ENCODE data around the gene TMEM220. TPM values are rescaled to one million over a fixed set of nuclear protein-coding genes. Genes with fewer than 3 reads are reported as not detected.

Gene TMEM220
- total RNA-seq, 3 donors from 2014 or later (not counting 1 experiment from before 2014, with no cell fraction given), result 0.97 to 2.2 (median 1.4) TPM

DNA sequence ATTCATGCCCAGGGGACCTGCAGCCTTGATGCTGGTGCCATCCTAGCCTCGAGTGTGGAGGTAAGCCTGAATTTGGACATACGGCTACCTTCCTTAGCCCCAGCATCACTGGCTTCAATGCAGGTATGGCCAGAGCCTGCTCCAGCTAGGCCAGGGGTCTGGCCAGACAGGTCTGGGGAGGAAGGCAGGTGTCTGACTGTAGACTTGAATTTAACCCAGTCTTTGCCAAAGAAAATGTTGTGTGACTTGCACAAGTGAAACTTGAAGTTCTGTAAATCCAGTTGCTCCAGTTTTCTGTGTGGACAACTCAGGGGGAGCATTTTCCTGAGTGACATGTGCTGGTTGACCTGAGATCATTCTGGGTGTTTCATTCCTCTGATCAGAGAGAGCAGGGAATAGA lies 41.3 kb upstream of the TMEM220 start:
- Mint-ChIP-seq H3K9me3 (no peaks in the 10 kb centered on the region), H3K4me1 (no peaks in the 10 kb centered on the region), H3K36me3 (no peaks in the 10 kb centered on the region), H3K4me3 (no peak overlapping the region), H3K27me3 (ENCODE audit: low read depth in 2 of 2) (peaks cover 0 to 5% of the 10 kb centered on the region in 2 donors), H3K27ac (no peak overlapping the region)
- Histone ChIP-seq H3K4me1 (ENCODE audit: control insufficient read depth, insufficient read depth, low read length) (no peaks in the 10 kb centered on the region), H3K27ac (ENCODE audit: low read length) (no peak overlapping the region), H3K4me3 (ENCODE audit: low read length) (no peak overlapping the region), H3K27me3 (ENCODE audit: control insufficient read depth, insufficient read depth, low read length) (no peaks in the 10 kb centered on the region), H3K36me3 (ENCODE audit: control insufficient read depth, insufficient read depth, low read length) (no peaks in the 10 kb centered on the region), H3K9me3 (ENCODE audit: control insufficient read depth, insufficient read depth, low read length) (peaks cover 5% of the 10 kb centered on the region)
- TF ChIP-seq, protein P1, sequence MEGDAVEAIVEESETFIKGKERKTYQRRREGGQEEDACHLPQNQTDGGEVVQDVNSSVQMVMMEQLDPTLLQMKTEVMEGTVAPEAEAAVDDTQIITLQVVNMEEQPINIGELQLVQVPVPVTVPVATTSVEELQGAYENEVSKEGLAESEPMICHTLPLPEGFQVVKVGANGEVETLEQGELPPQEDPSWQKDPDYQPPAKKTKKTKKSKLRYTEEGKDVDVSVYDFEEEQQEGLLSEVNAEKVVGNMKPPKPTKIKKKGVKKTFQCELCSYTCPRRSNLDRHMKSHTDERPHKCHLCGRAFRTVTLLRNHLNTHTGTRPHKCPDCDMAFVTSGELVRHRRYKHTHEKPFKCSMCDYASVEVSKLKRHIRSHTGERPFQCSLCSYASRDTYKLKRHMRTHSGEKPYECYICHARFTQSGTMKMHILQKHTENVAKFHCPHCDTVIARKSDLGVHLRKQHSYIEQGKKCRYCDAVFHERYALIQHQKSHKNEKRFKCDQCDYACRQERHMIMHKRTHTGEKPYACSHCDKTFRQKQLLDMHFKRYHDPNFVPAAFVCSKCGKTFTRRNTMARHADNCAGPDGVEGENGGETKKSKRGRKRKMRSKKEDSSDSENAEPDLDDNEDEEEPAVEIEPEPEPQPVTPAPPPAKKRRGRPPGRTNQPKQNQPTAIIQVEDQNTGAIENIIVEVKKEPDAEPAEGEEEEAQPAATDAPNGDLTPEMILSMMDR (IDR thresholded peaks at IDR 0.05), result no peak
- ATAC-seq (no peak), DNase-seq (no peak)
- intact Hi-C loops (cut with micrococcal nuclease), result no loop called here
- 84% methylated on average over 2 of the region's 2 CpGs for WGBS (ENCODE audit: insufficient coverage)

DNA sequence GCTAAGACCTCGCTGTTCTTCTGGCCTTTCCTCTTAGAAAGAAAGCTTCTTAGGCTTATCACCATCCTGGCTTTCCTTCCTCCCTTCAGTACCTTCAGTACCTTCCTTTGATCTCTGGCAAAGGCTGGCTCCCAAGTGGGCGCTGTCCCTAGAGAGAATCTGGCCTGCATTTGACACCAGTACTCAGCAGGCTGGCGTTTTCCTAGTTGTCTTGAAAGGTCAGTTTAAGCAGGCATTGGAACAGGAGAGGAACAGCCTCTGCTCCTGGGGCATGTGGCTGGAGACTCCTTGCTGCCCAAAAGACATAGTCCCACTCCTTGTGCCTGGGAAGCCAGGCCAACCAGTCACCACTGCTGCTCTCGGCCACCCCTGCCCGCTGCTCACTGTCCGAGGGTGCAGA lies 40.0 kb upstream of the TMEM220 start:
- Mint-ChIP-seq H3K4me1 (no peaks in the 10 kb centered on the region), H3K4me3 (no peak overlapping the region)
- H3K36me3 ChIP-seq (ENCODE audit: control insufficient read depth, insufficient read depth, low read length), result no peaks in the 10 kb centered on the region

DNA sequence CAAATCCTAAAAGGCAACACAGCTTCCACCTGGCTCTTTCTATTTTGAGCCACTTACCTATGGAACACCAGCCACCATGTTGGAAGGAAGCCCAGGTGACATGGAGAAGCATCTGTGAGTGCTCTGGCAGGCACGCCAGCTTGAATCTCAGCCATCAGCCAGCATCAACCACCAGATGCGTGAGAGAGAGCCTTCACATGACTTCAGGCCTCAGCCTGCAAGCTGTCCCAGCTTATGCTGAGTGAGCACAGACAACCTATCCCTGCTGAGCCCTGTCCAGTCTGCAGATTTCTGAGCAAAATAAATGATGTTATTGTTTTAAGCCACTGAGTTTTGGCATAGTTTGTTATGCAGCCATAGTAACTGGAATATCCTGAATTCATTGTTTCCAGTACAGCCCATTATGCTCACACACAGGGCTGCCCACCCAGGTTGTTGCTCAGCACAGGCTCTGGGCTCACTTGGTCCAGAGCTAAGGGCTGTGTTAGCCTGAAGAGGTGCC lies 39.0 kb upstream of the TMEM220 start:
- no peak for ATAC-seq
- peaks cover 5% of the 10 kb centered on the region for H3K9me3 ChIP-seq (ENCODE audit: control insufficient read depth, insufficient read depth, low read length)
- Mint-ChIP-seq H3K4me1 (no peaks in the 10 kb centered on the region), H3K27ac (no peak overlapping the region), H3K36me3 (no peaks in the 10 kb centered on the region), H3K4me3 (no peak overlapping the region), H3K9me3 (no peaks in the 10 kb centered on the region), H3K27me3 (ENCODE audit: low read depth in 2 of 2) (no peaks in the 10 kb centered on the region)
- H3K27me3 ChIP-seq (ENCODE audit: control insufficient read depth, insufficient read depth, low read length), result no peaks in the 10 kb centered on the region
- H3K4me3 ChIP-seq (ENCODE audit: low read length), result no peak overlapping the region
- TF ChIP-seq, protein P1 (IDR thresholded peaks at IDR 0.05), result no peak
- H3K27ac ChIP-seq (ENCODE audit: low read length), result no peak overlapping the region
- no peak for DNase-seq
- H3K4me1 ChIP-seq (ENCODE audit: control insufficient read depth, insufficient read depth, low read length), result no peaks in the 10 kb centered on the region
- WGBS (ENCODE audit: insufficient coverage), result 96% methylated on average over 2 of the region's 2 CpGs
- no peaks in the 10 kb centered on the region for H3K36me3 ChIP-seq (ENCODE audit: control insufficient read depth, insufficient read depth, low read length)
- intact Hi-C loops (cut with micrococcal nuclease), result no loop called here

More for the DNA sequence above, 40.0 kb upstream of the TMEM220 start:
- H3K27ac ChIP-seq (ENCODE audit: low read length), result no peak overlapping the region
- H3K27ac Mint-ChIP-seq, result no peak overlapping the region
- ATAC-seq (no peak), DNase-seq (no peak)
- intact Hi-C loops (cut with micrococcal nuclease), result no loop called here
- WGBS (ENCODE audit: insufficient coverage), result 91% methylated on average over 6 of the region's 6 CpGs
- H3K36me3 Mint-ChIP-seq, result no peaks in the 10 kb centered on the region
- TF ChIP-seq, protein P1 (IDR thresholded peaks at IDR 0.05), result no peak
- H3K27me3 ChIP-seq (ENCODE audit: control insufficient read depth, insufficient read depth, low read length), result no peaks in the 10 kb centered on the region
- no peaks in the 10 kb centered on the region for H3K9me3 Mint-ChIP-seq
- H3K4me1 ChIP-seq (ENCODE audit: control insufficient read depth, insufficient read depth, low read length), result no peaks in the 10 kb centered on the region
- H3K9me3 ChIP-seq (ENCODE audit: control insufficient read depth, insufficient read depth, low read length), result peaks cover 5% of the 10 kb centered on the region
- no peaks in the 10 kb centered on the region for H3K27me3 Mint-ChIP-seq (ENCODE audit: low read depth in 2 of 2)
- no peak overlapping the region for H3K4me3 ChIP-seq (ENCODE audit: low read length)

DNA sequence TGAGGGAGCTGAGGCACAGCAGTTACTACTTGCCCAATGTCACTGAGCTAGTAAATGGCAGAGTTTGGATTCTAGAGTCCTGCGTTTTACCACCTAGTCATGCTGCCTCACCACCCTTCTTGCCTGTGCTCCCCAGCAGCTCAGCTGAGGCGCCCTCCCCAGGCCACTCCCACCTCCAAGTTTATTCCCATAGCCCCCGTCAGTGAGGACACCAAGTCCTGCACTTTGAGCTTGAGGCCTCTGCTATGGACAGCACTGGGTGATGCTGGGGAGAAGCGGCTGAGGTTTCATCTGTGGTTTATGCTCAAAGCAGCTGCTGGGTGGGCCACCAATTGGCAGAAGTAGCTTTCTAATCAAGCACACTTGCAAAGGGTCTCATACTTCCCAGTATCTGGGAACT lies 37.4 kb upstream of the TMEM220 start:
- intact Hi-C loops (cut with micrococcal nuclease), result no loop called here
- ATAC-seq (no peak), DNase-seq (no peak)
- peaks cover under 1% of the 10 kb centered on the region for H3K9me3 ChIP-seq (ENCODE audit: control insufficient read depth, insufficient read depth, low read length)
- H3K4me3 Mint-ChIP-seq, result no peak overlapping the region
- H3K36me3 Mint-ChIP-seq, result no peaks in the 10 kb centered on the region
- no peak overlapping the region for H3K4me3 ChIP-seq (ENCODE audit: low read length)
- H3K27ac ChIP-seq (ENCODE audit: low read length), result no peak overlapping the region
- H3K27me3 Mint-ChIP-seq (ENCODE audit: low read depth in 2 of 2), result no peaks in the 10 kb centered on the region
- no peaks in the 10 kb centered on the region for H3K4me1 ChIP-seq (ENCODE audit: control insufficient read depth, insufficient read depth, low read length)
- H3K36me3 ChIP-seq (ENCODE audit: control insufficient read depth, insufficient read depth, low read length), result no peaks in the 10 kb centered on the region
- no peaks in the 10 kb centered on the region for H3K27me3 ChIP-seq (ENCODE audit: control insufficient read depth, insufficient read depth, low read length)
- H3K4me1 Mint-ChIP-seq, result no peaks in the 10 kb centered on the region
- TF ChIP-seq, protein P1 (IDR thresholded peaks at IDR 0.05), result no peak
- no peak overlapping the region for H3K27ac Mint-ChIP-seq
- no peaks in the 10 kb centered on the region for H3K9me3 Mint-ChIP-seq
- WGBS (ENCODE audit: insufficient coverage), result 81% methylated on average over 4 of the region's 4 CpGs

All from natural killer cell (primary cell).